Astrocyte (in vitro differentiated cells and primary cell): ENCODE results near the gene SSB.
"Not testable (repeated sequence)": the region's sequence is repeated elsewhere in the genome, so short reads cannot be mapped to it uniquely, and the experiment has no call there.

Experiments
- CTCF ChIP-seq: IDR thresholded peaks from 2 replicates; pipeline ENCODE4 v1.5.1; 2011; ENCODE audit warnings: low read depth, mild to moderate bottlenecking, inconsistent platforms, low read length, moderate library complexity; ENCODE audit not compliant: insufficient read depth
- EZH2 ChIP-seq: IDR thresholded peaks from 2 replicates; pipeline ENCODE4 v1.6.1; 2012; ENCODE audit warnings: mild to moderate bottlenecking, low read length, inconsistent platforms; ENCODE audit not compliant: insufficient read depth

- not testable (repeated sequence) for TF ChIP-seq CTCF, EZH2
Measured at GRCh38 chr2:169817369-169817768, 18.7 kb downstream of the SSB start.
